HEK293 (cell line): ENCODE results near the gene MLKL.
A peak's percentile ranks its signal among the peaks of the same experiment; 100 is the strongest.

Experiments used
- CTCF ChIA-PET: fragments of 350-600 bp; formaldehyde crosslinking; extraction: SDS; loops from one replicate; lab custom pipeline; 2021; ENCODE audit warnings: antibody characterized with exemption; lab: Yijun Ruan, JAX
- POLR2A ChIA-PET: fragments of 300-600 bp; formaldehyde crosslinking; extraction: SDS; loops from one replicate; lab custom pipeline; 2020; ENCODE audit warnings: antibody characterized with exemption, inconsistent platforms; lab: Yijun Ruan, JAX
- H3K27ac ChIP-seq: fragments of 200-500 bp; sonication (Bioruptor generic); 2 replicates; pipeline ENCODE4 v1.5.1; 2014; ENCODE audit warnings: low read depth, low read length, control low read depth, inconsistent platforms; ENCODE audit errors: extremely low read depth
- H3K36me3 ChIP-seq, 2 experiments: fragments of 200-500 bp in 1 of 2; sonication (Bioruptor generic) in 1 of 2; 1 replicate in 1 of 2; 2 replicates in 1 of 2; pipeline ENCODE4 v1.5.1; 2014 to 2017; ENCODE audit warnings: inconsistent platforms in 2 of 2, low read length in 2 of 2; ENCODE audit not compliant: control insufficient read depth in 2 of 2, insufficient read depth in 1 of 2
- H3K4me1 ChIP-seq: fragments of 200-500 bp; sonication (Bioruptor generic); 2 replicates; pipeline ENCODE4 v1.5.1; 2014; ENCODE audit warnings: mild to moderate bottlenecking, low read length, inconsistent platforms; ENCODE audit not compliant: control insufficient read depth, insufficient read depth
- H3K4me3 ChIP-seq: 2 replicates; pipeline ENCODE4 v1.5.1; 2011; ENCODE audit warnings: low read depth, mild to moderate bottlenecking, control low read depth, low read length, moderate library complexity
- H3K9me3 ChIP-seq: fragments of 200-500 bp; sonication (Bioruptor generic); 2 replicates; pipeline ENCODE4 v1.5.1; 2014; ENCODE audit warnings: low read depth, low read length, inconsistent platforms; ENCODE audit not compliant: control insufficient read depth, insufficient read depth
- EGR2 ChIP-seq: fragments of 450-650 bp; formaldehyde crosslinking; IDR thresholded peaks from 2 replicates; pipeline ENCODE4 v1.5.1; 2016; ENCODE audit warnings: low read depth, missing biosample characterization, missing genetic modification characterization
- KLF9 ChIP-seq: fragments of 450-650 bp; formaldehyde crosslinking; IDR thresholded peaks from 2 replicates; pipeline ENCODE4 v1.5.1; 2016; ENCODE audit warnings: missing biosample characterization, missing genetic modification characterization, low read depth
- PRDM10 ChIP-seq: fragments of 450-650 bp; formaldehyde crosslinking; IDR thresholded peaks from 2 replicates; pipeline ENCODE4 v1.5.1; 2016; ENCODE audit warnings: missing biosample characterization, missing genetic modification characterization
- SCRT2 ChIP-seq: fragments of 450-650 bp; formaldehyde crosslinking; IDR thresholded peaks from 2 replicates; pipeline ENCODE4 v1.5.1; 2016; ENCODE audit warnings: missing biosample characterization, missing genetic modification characterization
- SP2 ChIP-seq: fragments of 450-650 bp; formaldehyde crosslinking; IDR thresholded peaks from 2 replicates; pipeline ENCODE4 v1.5.1; 2016; ENCODE audit warnings: missing biosample characterization, missing genetic modification characterization
- ZBTB49 ChIP-seq: fragments of 450-650 bp; formaldehyde crosslinking; IDR thresholded peaks from 2 replicates; pipeline ENCODE4 v1.5.1; 2016; ENCODE audit warnings: missing biosample characterization, missing genetic modification characterization, low read depth
- ZNF132 ChIP-seq: fragments of 450-650 bp; formaldehyde crosslinking; IDR thresholded peaks from 2 replicates; pipeline ENCODE4 v1.5.1; 2017; ENCODE audit warnings: missing biosample characterization, missing genetic modification characterization, borderline replicate concordance
- ZNF350 ChIP-seq: fragments of 450-650 bp; formaldehyde crosslinking; IDR thresholded peaks from 2 replicates; pipeline ENCODE4 v1.5.0; 2017; ENCODE audit warnings: missing biosample characterization, mild to moderate bottlenecking, missing genetic modification characterization
- ZNF514 ChIP-seq: fragments of 450-650 bp; formaldehyde crosslinking; IDR thresholded peaks from 2 replicates; pipeline ENCODE4 v1.5.1; 2016; ENCODE audit warnings: missing biosample characterization, missing genetic modification characterization
- ZNF548 ChIP-seq: fragments of 450-650 bp; formaldehyde crosslinking; IDR thresholded peaks from 2 replicates; pipeline ENCODE4 v1.5.1; 2016; ENCODE audit warnings: missing biosample characterization, missing genetic modification characterization
- ZNF555 ChIP-seq: fragments of 450-650 bp; formaldehyde crosslinking; conservative IDR thresholded peaks from 2 replicates; pipeline ENCODE4 v1.5.1; 2017; ENCODE audit warnings: missing biosample characterization, mild to moderate bottlenecking, missing genetic modification characterization, inconsistent platforms
- ZNF747 ChIP-seq: fragments of 450-650 bp; formaldehyde crosslinking; IDR thresholded peaks from 2 replicates; pipeline ENCODE4 v1.5.1; 2016; ENCODE audit warnings: missing biosample characterization, missing genetic modification characterization
- TF ChIP-seq, protein P1 (sequence below): fragments of 450-650 bp; formaldehyde crosslinking; IDR thresholded peaks from 2 replicates; pipeline ENCODE4 v1.5.1; 2016; ENCODE audit warnings: missing biosample characterization, missing genetic modification characterization

The MLKL gene

GRCh38 chr16:74734361-74735161 is 33.9 kb upstream of the MLKL start:
- POLR2A ChIA-PET: no interaction called here
- TF ChIP-seq SCRT2 (tag by site-specific recombination) (no peak), EGR2 (tag by site-specific recombination) (peak; percentile 48; the same call in 1 of the 2 replicates)
- Histone ChIP-seq H3K4me3 (no peak overlapping the region), H3K9me3 (no peaks in the 10 kb centered on the region), H3K27ac (no peak overlapping the region), H3K4me1 (no peaks in the 10 kb centered on the region), H3K36me3 (no peaks in the 10 kb centered on the region)
- CTCF ChIA-PET: interaction anchor here (0.6 kb wide), 1 partner anchor 191 kb away, joined by 3 read pairs; no protein-coding TSS in a partner anchor

- Histone ChIP-seq H3K36me3 (no peaks in the 10 kb centered on the region), H3K9me3 (no peaks in the 10 kb centered on the region; the same call in 1 of the 2 replicates), H3K27ac (no peak overlapping the region), H3K4me1 (no peaks in the 10 kb centered on the region), H3K4me3 (no peak overlapping the region)
- ChIA-PET POLR2A (interaction anchor here (0.9 kb wide), 1 partner anchor 66 kb away, joined by 4 read pairs; the partner anchor contains the start of gene RFWD3), CTCF (interaction anchor here (0.8 kb wide), 1 partner anchor 23 kb away, joined by 4 read pairs; no protein-coding TSS in a partner anchor)
- TF ChIP-seq ZNF747 (no peak), ZNF548 (tag by site-specific recombination) (no peak)
Observed at GRCh38 chr16:74732707-74733350, 32.2 kb upstream of the MLKL start.

GRCh38 chr16:74731853-74732477 is 31.3 kb upstream of the MLKL start:
- Histone ChIP-seq H3K9me3 (no peaks in the 10 kb centered on the region; the same call in 1 of the 2 replicates), H3K27ac (no peak overlapping the region), H3K4me1 (no peaks in the 10 kb centered on the region), H3K36me3 (no peaks in the 10 kb centered on the region)
- POLR2A ChIA-PET: interaction anchor here (0.6 kb wide), 1 partner anchor 44 kb away, joined by 4 read pairs; no protein-coding TSS in a partner anchor
- CTCF ChIA-PET: interaction anchor here (0.6 to 2.4 kb wide), 3 partner anchors 23 to 173 kb away, joined by 3 to 12 read pairs (median 3); no protein-coding TSS in a partner anchor
- TF ChIP-seq KLF9 (tag by site-specific recombination) (no peak), ZBTB49 (tag by site-specific recombination) (no peak), ZNF132 (no peak), PRDM10 (tag by site-specific recombination) (no peak), SP2 (no peak), ZNF555 (no peak), ZNF514 (tag by site-specific recombination) (no peak), ZNF350 (tag by site-specific recombination) (no peak)
- TF ChIP-seq, protein P1, sequence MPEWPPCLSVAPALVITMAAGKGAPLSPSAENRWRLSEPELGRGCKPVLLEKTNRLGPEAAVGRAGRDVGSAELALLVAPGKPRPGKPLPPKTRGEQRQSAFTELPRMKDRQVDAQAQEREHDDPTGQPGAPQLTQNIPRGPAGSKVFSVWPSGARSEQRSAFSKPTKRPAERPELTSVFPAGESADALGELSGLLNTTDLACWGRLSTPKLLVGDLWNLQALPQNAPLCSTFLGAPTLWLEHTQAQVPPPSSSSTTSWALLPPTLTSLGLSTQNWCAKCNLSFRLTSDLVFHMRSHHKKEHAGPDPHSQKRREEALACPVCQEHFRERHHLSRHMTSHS (tag by site-specific recombination): no peak
- TF ChIP-seq, all 188 proteins: peak for 0
- no peak overlapping the region for H3K4me3 ChIP-seq
